HEK293T (cell line): Measurements from ENCODE around the gene PRKCA.
"Not testable (repeated sequence)": the region's sequence is repeated elsewhere in the genome, so short reads cannot be mapped to it uniquely, and the experiment has no call there.

Experiments used
- CTCF ChIA-PET: fragments of 350-600 bp; formaldehyde crosslinking; extraction: SDS; loops from one replicate; lab custom pipeline; 2021; ENCODE audit warnings: antibody characterized with exemption, inconsistent platforms; lab: Yijun Ruan, JAX
- POLR2A ChIA-PET: fragments of 350-600 bp; formaldehyde crosslinking; extraction: SDS; loops from one replicate; lab custom pipeline; 2020; ENCODE audit warnings: antibody characterized with exemption, inconsistent platforms; lab: Yijun Ruan, JAX
- DNase-seq: peaks from one replicate; pipeline ENCODE4 v3.0.0; 2012; ENCODE audit warnings: mixed read lengths; ENCODE audit errors: extremely low spot score
- ARNT ChIP-seq: fragments of 450-650 bp; IDR thresholded peaks from 2 replicates; pipeline ENCODE4 v1.6.1; 2017; ENCODE audit warnings: mild to moderate bottlenecking
- BHLHE40 ChIP-seq: fragments of 450-650 bp; IDR thresholded peaks from 2 replicates; pipeline ENCODE4 v1.6.1; 2016; ENCODE audit warnings: mild to moderate bottlenecking, moderate library complexity, borderline replicate concordance
- CTBP1 ChIP-seq: fragments of 450-650 bp; IDR thresholded peaks from 2 replicates; pipeline ENCODE4 v1.6.1; 2016; ENCODE audit warnings: borderline replicate concordance
- ELF4 ChIP-seq: fragments of 450-650 bp; IDR thresholded peaks from 2 replicates; pipeline ENCODE4 v1.6.1; 2017; ENCODE audit warnings: antibody characterized with exemption
- FOXA1 ChIP-seq: fragments of 450-650 bp; IDR thresholded peaks from 2 replicates; pipeline ENCODE4 v1.6.1; 2016; ENCODE audit warnings: mild to moderate bottlenecking
- FOXK2 ChIP-seq: fragments of 450-650 bp; IDR thresholded peaks from 2 replicates; pipeline ENCODE4 v1.6.1; 2016; ENCODE audit warnings: mild to moderate bottlenecking
- FOXM1 ChIP-seq: fragments of 450-650 bp; IDR thresholded peaks from 2 replicates; pipeline ENCODE4 v1.6.1; 2017; ENCODE audit warnings: mild to moderate bottlenecking, borderline replicate concordance
- HDGF ChIP-seq: fragments of 450-650 bp; IDR thresholded peaks from 2 replicates; pipeline ENCODE4 v1.6.1; 2017; ENCODE audit warnings: antibody characterized with exemption, borderline replicate concordance
- L3MBTL2 ChIP-seq: fragments of 450-650 bp; conservative IDR thresholded peaks from 2 replicates; pipeline ENCODE4 v1.6.1; 2016; ENCODE audit warnings: mild to moderate bottlenecking
- LEF1 ChIP-seq: fragments of 450-650 bp; IDR thresholded peaks from 2 replicates; pipeline ENCODE4 v1.6.1; 2017; ENCODE audit warnings: mild to moderate bottlenecking, borderline replicate concordance
- NFRKB ChIP-seq: fragments of 450-650 bp; IDR thresholded peaks from 2 replicates; pipeline ENCODE4 v1.6.1; 2016; ENCODE audit warnings: mild to moderate bottlenecking, moderate library complexity
- PKNOX1 ChIP-seq: fragments of 450-650 bp; IDR thresholded peaks from 2 replicates; pipeline ENCODE4 v1.6.1; 2016
- SP1 ChIP-seq: fragments of 450-650 bp; IDR thresholded peaks from 2 replicates; pipeline ENCODE4 v1.6.1; 2017
- SUZ12 ChIP-seq: fragments of 450-650 bp; IDR thresholded peaks from 2 replicates; pipeline ENCODE4 v1.6.1; 2016; ENCODE audit warnings: mild to moderate bottlenecking
- TARDBP ChIP-seq: fragments of 450-650 bp; IDR thresholded peaks from 2 replicates; pipeline ENCODE4 v1.6.1; 2016
- ZNF384 ChIP-seq: fragments of 450-650 bp; IDR thresholded peaks from 2 replicates; pipeline ENCODE4 v1.6.1; 2016

PRKCA gene

GRCh38 chr17:66355510-66355909 lies 53.1 kb downstream of the PRKCA start:
- ChIA-PET POLR2A (no interaction called here), CTCF (no interaction called here)
- no peak for DNase-seq
- TF ChIP-seq ARNT (no peak), ZNF384 (no peak), FOXK2 (no peak), TARDBP (no peak), FOXM1 (no peak)

- CTCF ChIA-PET = no interaction called here
- TF ChIP-seq NFRKB (no peak), FOXM1 (no peak), FOXK2 (no peak), FOXA1 (no peak), HDGF (no peak), ZNF384 (no peak), ARNT (no peak), CTBP1 (no peak), TARDBP (no peak), SUZ12 (no peak)
- POLR2A ChIA-PET = interaction anchor here (0.9 kb wide), 1 partner anchor 12 kb away, joined by 3 read pairs; no protein-coding TSS in a partner anchor
- no peak for DNase-seq
These were observed 54.6 kb downstream of the PRKCA start for GRCh38 chr17:66357037-66357436.

- DNase-seq = no peak
- ChIA-PET CTCF (no interaction called here), POLR2A (no interaction called here)
- TF ChIP-seq L3MBTL2 (no peak), HDGF (no peak), ARNT (no peak), ZNF384 (no peak), SUZ12 (no peak), FOXA1 (no peak), TARDBP (no peak), ELF4 (no peak), CTBP1 (no peak), LEF1 (no peak), SP1 (no peak), PKNOX1 (no peak)
These were observed 56.9 kb downstream of the PRKCA start for GRCh38 chr17:66359351-66359750.

GRCh38 chr17:66360961-66361565 lies 58.6 kb downstream of the PRKCA start:
- CTCF ChIA-PET, DNase-seq, POLR2A ChIA-PET: not testable (repeated sequence)

- no peak for TF ChIP-seq SUZ12
- TF ChIP-seq FOXA1 = no peak
- TF ChIP-seq HDGF = no peak
- TF ChIP-seq ARNT = no peak
- TF ChIP-seq NFRKB = no peak
- no peak for TF ChIP-seq SP1
- no peak for TF ChIP-seq FOXK2
- no peak for TF ChIP-seq PKNOX1
- TF ChIP-seq ELF4 = no peak
- TF ChIP-seq FOXM1 = no peak
- POLR2A ChIA-PET = no interaction called here
- CTCF ChIA-PET = no interaction called here
These were observed 62.1 kb downstream of the PRKCA start for GRCh38 chr17:66364508-66364907.

GRCh38 chr17:66364990-66365490 lies 62.6 kb downstream of the PRKCA start:
- no peak for DNase-seq
- ChIA-PET CTCF (no interaction called here), POLR2A (no interaction called here)
- TF ChIP-seq TARDBP (no peak), LEF1 (no peak), CTBP1 (no peak), SP1 (no peak), ARNT (no peak)

More at GRCh38 chr17:66364508-66364907, 62.1 kb downstream of the PRKCA start:
- DNase-seq = no peak

- POLR2A ChIA-PET = no interaction called here
- no peak for DNase-seq
These were observed 63.5 kb downstream of the PRKCA start for GRCh38 chr17:66365903-66366302.

More at GRCh38 chr17:66365903-66366302, 63.5 kb downstream of the PRKCA start:
- CTCF ChIA-PET = no interaction called here
- no peak for TF ChIP-seq L3MBTL2
- TF ChIP-seq LEF1 = no peak
- no peak for TF ChIP-seq HDGF
- TF ChIP-seq ARNT = no peak
- TF ChIP-seq PKNOX1 = no peak
- no peak for TF ChIP-seq FOXK2
- TF ChIP-seq NFRKB = no peak
- no peak for TF ChIP-seq ZNF384
- TF ChIP-seq TARDBP = no peak
- no peak for TF ChIP-seq BHLHE40
- TF ChIP-seq ELF4 = no peak
- no peak for TF ChIP-seq FOXA1
